ENCODE data around the gene CADM1.

Gene CADM1

GRCh38 chr11:115237578-115237977 is 266.6 kb downstream of the CADM1 start:
- no peak for DNase-seq

- DNase-seq = no peak
Observed at GRCh38 chr11:115234794-115235193, 269.4 kb downstream of the CADM1 start.

- no peak for DNase-seq
Observed at GRCh38 chr11:115226556-115226955, 277.7 kb downstream of the CADM1 start.

GRCh38 chr11:115224551-115224950 is 279.7 kb downstream of the CADM1 start:
- no peak for DNase-seq

GRCh38 chr11:115222863-115223530 is 281.2 kb downstream of the CADM1 start:
- DNase-seq = no peak

GRCh38 chr11:115222218-115222862 is 281.9 kb downstream of the CADM1 start:
- no peak for DNase-seq

- DNase-seq = no peak
Observed at GRCh38 chr11:115221461-115222069, 282.6 kb downstream of the CADM1 start.

- no peak for DNase-seq
Observed at GRCh38 chr11:115220911-115221310, 283.3 kb downstream of the CADM1 start.

- DNase-seq = no peak
Observed at GRCh38 chr11:115220423-115220822, 283.8 kb downstream of the CADM1 start.

- DNase-seq = no peak
Observed at GRCh38 chr11:115219376-115219775, 284.8 kb downstream of the CADM1 start.

- no peak for DNase-seq
Observed at GRCh38 chr11:115217726-115218311, 286.4 kb downstream of the CADM1 start.

- no peak for DNase-seq
Observed at GRCh38 chr11:115215694-115216617, 288.3 kb downstream of the CADM1 start.

GRCh38 chr11:115214644-115215234 is 289.5 kb downstream of the CADM1 start:
- DNase-seq = no peak

- DNase-seq = no peak
Observed at GRCh38 chr11:115213007-115213406, 291.2 kb downstream of the CADM1 start.

- DNase-seq = no peak
Observed at GRCh38 chr11:115208808-115209259, 295.4 kb downstream of the CADM1 start.

- no peak for DNase-seq
Observed at GRCh38 chr11:115207916-115208315, 296.3 kb downstream of the CADM1 start.

- no peak for DNase-seq
Observed at GRCh38 chr11:115207166-115207591, 297.0 kb downstream of the CADM1 start.

GRCh38 chr11:115206365-115207022 is 297.7 kb downstream of the CADM1 start:
- no peak for DNase-seq

- no peak for DNase-seq
Observed at GRCh38 chr11:115202900-115203552, 301.2 kb downstream of the CADM1 start.

GRCh38 chr11:115202074-115202473 is 302.1 kb downstream of the CADM1 start:
- no peak for DNase-seq

Measured in right forelimb (tissue), 1 donor.